H9 (cell line): Measurements from ENCODE around the gene MCEMP1. TPM values are rescaled to one million over a fixed set of nuclear protein-coding genes. Genes with fewer than 3 reads are reported as not detected.

Experiments used
- DNase-seq: peaks from one replicate; pipeline ENCODE4 v3.0.0-alpha.2; 2017
- H2AFZ ChIP-seq: one replicate; pipeline ENCODE4 v1.6.1; 2013; ENCODE audit warnings: mild to moderate bottlenecking, low read length, control low read depth, moderate library complexity
- H2AK5ac ChIP-seq: 2 replicates; pipeline ENCODE4 v1.6.1; 2013; ENCODE audit warnings: low read length, control low read depth, mixed read lengths; ENCODE audit not compliant: insufficient read length
- H2BK120ac ChIP-seq: one replicate; pipeline ENCODE4 v1.6.1; 2013; ENCODE audit warnings: low read depth, mild to moderate bottlenecking, low read length, control low read depth, inconsistent platforms; ENCODE audit not compliant: poor library complexity, severe bottlenecking
- H2BK12ac ChIP-seq: 2 replicates; pipeline ENCODE4 v1.6.1; 2013; ENCODE audit warnings: low read length, control low read depth, mixed read lengths, low read depth; ENCODE audit not compliant: insufficient read length
- H2BK15ac ChIP-seq: 2 replicates; pipeline ENCODE4 v1.6.1; 2013; ENCODE audit warnings: low read depth, low read length, control low read depth
- H2BK20ac ChIP-seq: one replicate; pipeline ENCODE4 v1.6.1; 2013; ENCODE audit warnings: low read depth, mild to moderate bottlenecking, low read length, control low read depth, inconsistent platforms; ENCODE audit not compliant: poor library complexity, severe bottlenecking
- H2BK5ac ChIP-seq: 2 replicates; pipeline ENCODE4 v1.6.1; 2013; ENCODE audit warnings: low read length, control low read depth, mixed read lengths; ENCODE audit not compliant: insufficient read length
- H3K14ac ChIP-seq: 2 replicates; pipeline ENCODE4 v1.6.1; 2013; ENCODE audit warnings: low read length, control low read depth; ENCODE audit not compliant: insufficient read depth
- H3K18ac ChIP-seq: 2 replicates; pipeline ENCODE4 v1.6.1; 2013; ENCODE audit warnings: low read depth, mild to moderate bottlenecking, mixed read lengths, low read length, control low read depth; ENCODE audit not compliant: insufficient read length
- H3K23ac ChIP-seq: 2 replicates; pipeline ENCODE4 v1.6.1; 2013; ENCODE audit warnings: low read length, control low read depth, mixed read lengths, low read depth; ENCODE audit not compliant: insufficient read length
- H3K23me2 ChIP-seq: 2 replicates; pipeline ENCODE4 v1.6.1; 2013; ENCODE audit warnings: low read depth, mild to moderate bottlenecking, mixed read lengths, low read length, control low read depth; ENCODE audit not compliant: insufficient read length, poor library complexity, severe bottlenecking
- H3K27ac ChIP-seq: 2 replicates; pipeline ENCODE4 v1.5.1; 2013; ENCODE audit warnings: low read length, control low read depth, mixed read lengths, low read depth; ENCODE audit not compliant: insufficient read length
- H3K27me3 ChIP-seq: 2 replicates; pipeline ENCODE4 v1.6.1; 2013; ENCODE audit warnings: low read length, control low read depth, inconsistent platforms; ENCODE audit not compliant: insufficient read depth
- H3K4ac ChIP-seq: 2 replicates; pipeline ENCODE4 v1.6.1; 2013; ENCODE audit warnings: low read depth, mild to moderate bottlenecking, control low read depth, inconsistent platforms, low read length, moderate library complexity
- H3K4me1 ChIP-seq: 2 replicates; pipeline ENCODE4 v1.6.1; 2013; ENCODE audit warnings: low read length, control low read depth, inconsistent platforms; ENCODE audit not compliant: insufficient read depth
- H3K4me2 ChIP-seq: 2 replicates; pipeline ENCODE4 v1.6.1; 2013; ENCODE audit warnings: low read length, control low read depth, mixed read lengths; ENCODE audit not compliant: insufficient read length, insufficient read depth
- H3K56ac ChIP-seq: 2 replicates; pipeline ENCODE4 v1.6.1; 2013; ENCODE audit warnings: low read depth, mild to moderate bottlenecking, mixed read lengths, low read length, control low read depth; ENCODE audit not compliant: insufficient read length
- H3K79me1 ChIP-seq: 2 replicates; pipeline ENCODE4 v1.6.1; 2013; ENCODE audit warnings: low read depth, mild to moderate bottlenecking, moderate library complexity, low read length, control low read depth, inconsistent platforms; ENCODE audit not compliant: insufficient read depth, poor library complexity, severe bottlenecking
- H3K79me2 ChIP-seq: 2 replicates; pipeline ENCODE4 v1.6.1; 2013; ENCODE audit warnings: low read length, control low read depth, inconsistent platforms; ENCODE audit not compliant: insufficient read depth
- H3K9ac ChIP-seq: 2 replicates; pipeline ENCODE4 v1.6.1; 2013; ENCODE audit warnings: low read length, control low read depth, mixed read lengths; ENCODE audit not compliant: insufficient read length; ENCODE audit errors: extremely low read depth
- H3K9me3 ChIP-seq: one replicate; pipeline ENCODE4 v1.6.1; 2013; ENCODE audit warnings: low read depth, low read length, inconsistent platforms; ENCODE audit not compliant: control insufficient read depth
- H3T11ph ChIP-seq: one replicate; pipeline ENCODE4 v1.6.1; 2013; ENCODE audit warnings: mild to moderate bottlenecking, low read length, control low read depth, inconsistent platforms
- H4K20me1 ChIP-seq: one replicate; pipeline ENCODE4 v1.6.1; 2013; ENCODE audit not compliant: control insufficient read depth, insufficient read length, insufficient read depth
- H4K5ac ChIP-seq: 2 replicates; pipeline ENCODE4 v1.6.1; 2013; ENCODE audit warnings: low read depth, mild to moderate bottlenecking, mixed read lengths, low read length, control low read depth; ENCODE audit not compliant: insufficient read length
- H4K8ac ChIP-seq: replicated peaks from 2 replicates; pipeline ENCODE4 v1.6.1; 2013; ENCODE audit warnings: low read length, control low read depth, mixed read lengths, low read depth; ENCODE audit not compliant: insufficient read length
- H4K91ac ChIP-seq: 2 replicates; pipeline ENCODE4 v1.6.1; 2013; ENCODE audit warnings: low read depth, mild to moderate bottlenecking, moderate library complexity, mixed read lengths, low read length, control low read depth; ENCODE audit not compliant: insufficient read length
- H3K27ac Mint-ChIP-seq, 3 experiments: 2 replicates in 2 of 3; 3 replicates in 1 of 3; pipeline ENCODE4 v1.8.0; 2020 to 2021; ENCODE audit warnings: mixed read lengths in 3 of 3, mild to moderate bottlenecking in 1 of 3, moderate library complexity in 1 of 3
- H3K27me3 Mint-ChIP-seq: 2 replicates; pipeline ENCODE4 v1.8.0; 2021; ENCODE audit warnings: low read depth, mild to moderate bottlenecking, moderate library complexity, mixed read lengths
- H3K36me3 Mint-ChIP-seq, 3 experiments: 2 replicates in 2 of 3; 3 replicates in 1 of 3; pipeline ENCODE4 v1.8.0; 2020 to 2021; ENCODE audit warnings: low read depth in 3 of 3, mixed read lengths in 3 of 3; ENCODE audit not compliant: insufficient read depth in 1 of 3
- H3K4me1 Mint-ChIP-seq, 2 experiments: 2 replicates each; pipeline ENCODE4 v1.8.0; 2020; ENCODE audit warnings: mixed read lengths in 2 of 2
- H3K4me3 Mint-ChIP-seq, 2 experiments: 2 replicates in 1 of 2; 3 replicates in 1 of 2; pipeline ENCODE4 v1.8.0; 2020 to 2021; ENCODE audit warnings: mild to moderate bottlenecking in 2 of 2, mixed read lengths in 2 of 2, moderate library complexity in 1 of 2
- H3K9me3 Mint-ChIP-seq, 2 experiments: 2 replicates in 1 of 2; 3 replicates in 1 of 2; pipeline ENCODE4 v1.8.0; 2020; ENCODE audit warnings: mild to moderate bottlenecking in 2 of 2, mixed read lengths in 2 of 2, moderate library complexity in 1 of 2
- WGBS: extraction: QIAGEN DNeasy Blood & Tissue Kit; methylation state at CpG from one replicate; pipeline ENCODE4 v1.1.7; 2013; ENCODE audit warnings: missing lambda C conversion rate, low lambda C conversion rate, mixed read lengths; ENCODE audit not compliant: insufficient read length; ENCODE audit errors: extremely low coverage; 5-methylcytosine and 5-hydroxymethylcytosine counted together
- total RNA-seq: library from RNA; stranded (reverse); gene quantifications from 2 replicates; pipeline ENCODE4 v1.2.1, GENCODE V29; 2021
- TF ChIP-seq, protein P1 (sequence below): fragments of 200-600 bp; sonication (generic); conservative IDR thresholded peaks from 3 replicates; pipeline ENCODE4 v1.8.0; 2021; ENCODE audit warnings: antibody characterized with exemption, mild to moderate bottlenecking

The MCEMP1 gene
- total RNA-seq, 1 experiment from 2014 or later, result not detected

DNA sequence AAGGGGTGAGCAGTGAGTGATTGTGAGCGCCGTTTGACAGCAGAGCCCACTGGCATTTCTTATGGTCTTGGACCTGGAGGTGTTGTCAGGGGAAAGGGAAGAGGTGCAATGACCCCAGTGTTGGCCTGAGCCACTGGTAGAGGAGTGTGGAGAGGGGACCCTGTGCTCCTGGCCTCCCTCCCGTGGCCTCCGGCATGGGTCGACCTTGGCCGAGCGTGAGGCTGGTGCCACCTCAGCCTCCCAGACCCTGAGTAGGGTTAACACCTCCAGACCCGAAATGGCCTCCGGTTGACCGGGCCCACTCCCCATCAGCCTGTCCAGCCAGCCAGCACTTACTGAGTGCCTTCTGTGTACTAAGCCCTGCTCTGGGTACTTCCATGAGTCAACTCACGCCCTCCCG lies 10.3 kb downstream of the MCEMP1 start:
- H3K56ac ChIP-seq, result no peak overlapping the region
- H3T11ph ChIP-seq, result no peak overlapping the region
- no peak overlapping the region for H3K23ac ChIP-seq
- Mint-ChIP-seq H3K4me1 (peaks cover 11% of the 10 kb centered on the region in 2 experiments), H3K4me3 (no peak overlapping the region), H3K9me3 (no peaks in the 10 kb centered on the region), H3K36me3 (peaks cover 6 to 23% (median 14%) of the 10 kb centered on the region in 3 experiments), H3K27ac (no peak overlapping the region; a peak in 1 of 7 replicates), H3K27me3 (peaks cover 7% of the 10 kb centered on the region)
- no peak overlapping the region for H3K4ac ChIP-seq
- DNase-seq, result no peak
- H3K4me2 ChIP-seq, result no peak overlapping the region
- no peaks in the 10 kb centered on the region for H3K79me2 ChIP-seq
- no peaks in the 10 kb centered on the region for H3K79me1 ChIP-seq
- H4K91ac ChIP-seq, result no peak overlapping the region
- peaks cover 2% of the 10 kb centered on the region for H4K20me1 ChIP-seq
- H2BK5ac ChIP-seq, result no peak overlapping the region
- no peak overlapping the region for H4K8ac ChIP-seq
- no peak overlapping the region for H2BK20ac ChIP-seq
- no peak overlapping the region for H4K5ac ChIP-seq
- H3K27ac ChIP-seq, result no peak overlapping the region
- no peak overlapping the region for H2AK5ac ChIP-seq
- no peak overlapping the region for H3K9ac ChIP-seq
- H3K9me3 ChIP-seq, result no peaks in the 10 kb centered on the region
- WGBS, result no CpG with 5 or more reads among the region's 12 CpGs
- no peak overlapping the region for H3K18ac ChIP-seq
- H3K23me2 ChIP-seq, result no peaks in the 10 kb centered on the region
- no peaks in the 10 kb centered on the region for H3K4me1 ChIP-seq
- H2BK12ac ChIP-seq, result no peak overlapping the region
- H2AFZ ChIP-seq, result no peak overlapping the region
- TF ChIP-seq, protein P1, sequence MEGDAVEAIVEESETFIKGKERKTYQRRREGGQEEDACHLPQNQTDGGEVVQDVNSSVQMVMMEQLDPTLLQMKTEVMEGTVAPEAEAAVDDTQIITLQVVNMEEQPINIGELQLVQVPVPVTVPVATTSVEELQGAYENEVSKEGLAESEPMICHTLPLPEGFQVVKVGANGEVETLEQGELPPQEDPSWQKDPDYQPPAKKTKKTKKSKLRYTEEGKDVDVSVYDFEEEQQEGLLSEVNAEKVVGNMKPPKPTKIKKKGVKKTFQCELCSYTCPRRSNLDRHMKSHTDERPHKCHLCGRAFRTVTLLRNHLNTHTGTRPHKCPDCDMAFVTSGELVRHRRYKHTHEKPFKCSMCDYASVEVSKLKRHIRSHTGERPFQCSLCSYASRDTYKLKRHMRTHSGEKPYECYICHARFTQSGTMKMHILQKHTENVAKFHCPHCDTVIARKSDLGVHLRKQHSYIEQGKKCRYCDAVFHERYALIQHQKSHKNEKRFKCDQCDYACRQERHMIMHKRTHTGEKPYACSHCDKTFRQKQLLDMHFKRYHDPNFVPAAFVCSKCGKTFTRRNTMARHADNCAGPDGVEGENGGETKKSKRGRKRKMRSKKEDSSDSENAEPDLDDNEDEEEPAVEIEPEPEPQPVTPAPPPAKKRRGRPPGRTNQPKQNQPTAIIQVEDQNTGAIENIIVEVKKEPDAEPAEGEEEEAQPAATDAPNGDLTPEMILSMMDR, result no peak
- H2BK120ac ChIP-seq, result no peak overlapping the region
- H3K27me3 ChIP-seq, result no peaks in the 10 kb centered on the region
- H2BK15ac ChIP-seq, result no peak overlapping the region
- H3K14ac ChIP-seq, result no peak overlapping the region
